Measurements from ENCODE around the gene CEACAM7.

DNA sequence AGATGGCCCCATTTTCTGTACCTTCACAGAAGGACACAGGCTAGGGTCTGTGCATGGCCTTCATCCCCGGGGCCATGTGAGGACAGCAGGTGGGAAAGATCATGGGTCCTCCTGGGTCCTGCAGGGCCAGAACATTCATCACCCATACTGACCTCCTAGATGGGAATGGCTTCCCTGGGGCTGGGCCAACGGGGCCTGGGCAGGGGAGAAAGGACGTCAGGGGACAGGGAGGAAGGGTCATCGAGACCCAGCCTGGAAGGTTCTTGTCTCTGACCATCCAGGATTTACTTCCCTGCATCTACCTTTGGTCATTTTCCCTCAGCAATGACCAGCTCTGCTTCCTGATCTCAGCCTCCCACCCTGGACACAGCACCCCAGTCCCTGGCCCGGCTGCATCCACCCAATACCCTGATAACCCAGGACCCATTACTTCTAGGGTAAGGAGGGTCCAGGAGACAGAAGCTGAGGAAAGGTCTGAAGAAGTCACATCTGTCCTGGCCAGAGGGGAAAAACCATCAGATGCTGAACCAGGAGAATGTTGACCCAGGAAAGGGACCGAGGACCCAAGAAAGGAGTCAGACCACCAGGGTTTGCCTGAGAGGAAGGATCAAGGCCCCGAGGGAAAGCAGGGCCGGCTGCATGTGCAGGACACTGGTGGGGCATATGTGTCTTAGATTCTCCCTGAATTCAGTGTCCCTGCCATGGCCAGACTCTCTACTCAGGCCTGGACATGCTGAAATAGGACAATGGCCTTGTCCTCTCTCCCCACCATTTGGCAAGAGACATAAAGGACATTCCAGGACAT lies 7.0 kb upstream of the CEACAM7 start:
- no peak for TF ChIP-seq TOX (CRISPR knock-in tag; IDR thresholded peaks at IDR 0.05; ENCODE audit: borderline replicate concordance)
- TF ChIP-seq, protein P1, sequence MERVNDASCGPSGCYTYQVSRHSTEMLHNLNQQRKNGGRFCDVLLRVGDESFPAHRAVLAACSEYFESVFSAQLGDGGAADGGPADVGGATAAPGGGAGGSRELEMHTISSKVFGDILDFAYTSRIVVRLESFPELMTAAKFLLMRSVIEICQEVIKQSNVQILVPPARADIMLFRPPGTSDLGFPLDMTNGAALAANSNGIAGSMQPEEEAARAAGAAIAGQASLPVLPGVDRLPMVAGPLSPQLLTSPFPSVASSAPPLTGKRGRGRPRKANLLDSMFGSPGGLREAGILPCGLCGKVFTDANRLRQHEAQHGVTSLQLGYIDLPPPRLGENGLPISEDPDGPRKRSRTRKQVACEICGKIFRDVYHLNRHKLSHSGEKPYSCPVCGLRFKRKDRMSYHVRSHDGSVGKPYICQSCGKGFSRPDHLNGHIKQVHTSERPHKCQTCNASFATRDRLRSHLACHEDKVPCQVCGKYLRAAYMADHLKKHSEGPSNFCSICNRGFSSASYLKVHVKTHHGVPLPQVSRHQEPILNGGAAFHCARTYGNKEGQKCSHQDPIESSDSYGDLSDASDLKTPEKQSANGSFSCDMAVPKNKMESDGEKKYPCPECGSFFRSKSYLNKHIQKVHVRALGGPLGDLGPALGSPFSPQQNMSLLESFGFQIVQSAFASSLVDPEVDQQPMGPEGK (CRISPR knock-in tag; IDR thresholded peaks at IDR 0.05; ENCODE audit: borderline replicate concordance): no peak

All from SK-N-SH treated with all-trans-retinoic acid at 6 μM for 48 hours (cell line).